H1 (cell line): Measurements from ENCODE around the gene CPLANE1.
"Not testable (repeated sequence)": the region's sequence is repeated elsewhere in the genome, so short reads cannot be mapped to it uniquely, and the experiment has no call there.

Experiments
- ATF2 ChIP-seq: IDR thresholded peaks from 2 replicates; pipeline ENCODE4 v1.6.1; 2012; ENCODE audit warnings: low read length, inconsistent platforms
- BRCA1 ChIP-seq: IDR thresholded peaks from 2 replicates; pipeline ENCODE4 v1.6.1; 2012; ENCODE audit warnings: low read depth, low read length, improper control_type of control experiment
- EP300 ChIP-seq, 2 experiments: IDR thresholded peaks; 1 replicate in 1 of 2; 2 replicates in 1 of 2; pipeline ENCODE4 v1.6.1; 2011 to 2012; ENCODE audit warnings: low read depth in 2 of 2, low read length in 2 of 2, mild to moderate bottlenecking in 2 of 2, borderline replicate concordance in 1 of 2, inconsistent platforms in 1 of 2, moderate library complexity in 1 of 2
- EZH2 ChIP-seq: fragments of 200-600 bp; sonication (generic); IDR thresholded peaks from 2 replicates; pipeline ENCODE4 v1.7.1; 2012; ENCODE audit warnings: low read depth, mild to moderate bottlenecking, moderate library complexity, low read length, inconsistent platforms; ENCODE audit not compliant: severe bottlenecking
- GTF2F1 ChIP-seq: IDR thresholded peaks from 2 replicates; pipeline ENCODE4 v1.6.1; 2012; ENCODE audit warnings: low read depth, low read length, improper control_type of control experiment, borderline replicate concordance
- POLR2A ChIP-seq, 2 experiments: IDR thresholded peaks; 1 replicate in 1 of 2; 2 replicates in 1 of 2; pipeline ENCODE4 v1.6.1; 2011; ENCODE audit warnings: low read depth in 2 of 2, low read length in 2 of 2, mild to moderate bottlenecking in 2 of 2; ENCODE audit errors: control extremely low read depth in 1 of 2
- POLR2AphosphoS5 ChIP-seq: IDR thresholded peaks from 2 replicates; pipeline ENCODE4 v1.6.1; 2011; ENCODE audit warnings: low read depth, low read length
- RAD21 ChIP-seq, 2 experiments: IDR thresholded peaks in 1 of 2; conservative IDR thresholded peaks in 1 of 2; 2 replicates each; pipeline ENCODE4 v1.6.1; 2011; ENCODE audit warnings: low read depth in 2 of 2, low read length in 2 of 2, improper control_type of control experiment in 1 of 2, inconsistent platforms in 1 of 2, mild to moderate bottlenecking in 1 of 2, moderate library complexity in 1 of 2
- RBBP5 ChIP-seq: IDR thresholded peaks from 2 replicates; pipeline ENCODE4 v1.7.1; 2012; ENCODE audit warnings: low read depth, mild to moderate bottlenecking, inconsistent platforms, low read length, moderate library complexity, borderline replicate concordance
- TEAD4 ChIP-seq: IDR thresholded peaks from 2 replicates; pipeline ENCODE4 v1.6.1; 2012; ENCODE audit warnings: low read depth, low read length, inconsistent platforms, mixed read lengths
- ZNF274 ChIP-seq: IDR thresholded peaks from 2 replicates; pipeline ENCODE4 v1.7.0; 2012; ENCODE audit warnings: low read length, borderline replicate concordance; ENCODE audit errors: extremely low read depth
- TF ChIP-seq, protein P1 (sequence below), 3 experiments: IDR thresholded peaks; 1 replicate in 2 of 3; 2 replicates in 1 of 3; pipeline versions ENCODE4 v1.5.1 to v1.6.1; 2011; ENCODE audit warnings: low read length in 3 of 3, mild to moderate bottlenecking in 3 of 3, inconsistent platforms in 2 of 3, low read depth in 1 of 3, moderate library complexity in 1 of 3; ENCODE audit not compliant: insufficient read depth in 1 of 3; ENCODE audit errors: control extremely low read depth in 1 of 3

DNA sequence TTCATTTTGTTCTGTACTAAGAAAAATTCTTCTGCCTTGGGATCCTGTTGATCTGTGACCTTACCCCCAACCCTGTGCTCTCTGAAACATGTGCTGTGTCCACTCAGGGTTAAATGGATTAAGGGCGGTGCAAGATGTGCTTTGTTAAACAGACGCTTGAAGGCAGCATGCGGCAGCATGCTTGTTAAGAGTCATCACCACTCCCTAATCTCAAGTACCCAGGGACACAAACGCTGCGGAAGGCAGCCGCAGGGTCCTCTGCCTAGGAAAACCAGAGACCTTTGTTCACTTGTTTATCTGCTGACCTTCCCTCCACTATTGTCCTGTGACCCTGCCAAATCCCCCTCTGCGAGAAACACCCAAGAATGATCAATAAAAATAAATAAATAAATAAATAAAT lies 47.1 kb upstream of the CPLANE1 start:
- TF ChIP-seq ATF2; ZNF274; RAD21 (IDR thresholded peaks at IDR 0.05 in 1 of 2, conservative IDR thresholded peaks at IDR 0.05 in 1 of 2; ENCODE audit: low read depth in 2 of 2, low read length in 2 of 2); RBBP5; EZH2; TEAD4; POLR2A (IDR thresholded peaks at IDR 0.05; ENCODE audit: control extremely low read depth in 1 of 2, low read depth in 2 of 2, low read length in 2 of 2); EP300 (IDR thresholded peaks at IDR 0.05; ENCODE audit: borderline replicate concordance in 1 of 2, low read depth in 2 of 2, low read length in 2 of 2); GTF2F1; BRCA1; POLR2AphosphoS5: not testable (repeated sequence)
- TF ChIP-seq, protein P1, sequence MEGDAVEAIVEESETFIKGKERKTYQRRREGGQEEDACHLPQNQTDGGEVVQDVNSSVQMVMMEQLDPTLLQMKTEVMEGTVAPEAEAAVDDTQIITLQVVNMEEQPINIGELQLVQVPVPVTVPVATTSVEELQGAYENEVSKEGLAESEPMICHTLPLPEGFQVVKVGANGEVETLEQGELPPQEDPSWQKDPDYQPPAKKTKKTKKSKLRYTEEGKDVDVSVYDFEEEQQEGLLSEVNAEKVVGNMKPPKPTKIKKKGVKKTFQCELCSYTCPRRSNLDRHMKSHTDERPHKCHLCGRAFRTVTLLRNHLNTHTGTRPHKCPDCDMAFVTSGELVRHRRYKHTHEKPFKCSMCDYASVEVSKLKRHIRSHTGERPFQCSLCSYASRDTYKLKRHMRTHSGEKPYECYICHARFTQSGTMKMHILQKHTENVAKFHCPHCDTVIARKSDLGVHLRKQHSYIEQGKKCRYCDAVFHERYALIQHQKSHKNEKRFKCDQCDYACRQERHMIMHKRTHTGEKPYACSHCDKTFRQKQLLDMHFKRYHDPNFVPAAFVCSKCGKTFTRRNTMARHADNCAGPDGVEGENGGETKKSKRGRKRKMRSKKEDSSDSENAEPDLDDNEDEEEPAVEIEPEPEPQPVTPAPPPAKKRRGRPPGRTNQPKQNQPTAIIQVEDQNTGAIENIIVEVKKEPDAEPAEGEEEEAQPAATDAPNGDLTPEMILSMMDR (IDR thresholded peaks at IDR 0.05; ENCODE audit: control extremely low read depth in 1 of 3, insufficient read depth in 1 of 3, low read depth in 1 of 3, low read length in 3 of 3) = not testable (repeated sequence)
